H9 (cell line): ENCODE measurements around the gene WNT5B. TPM values are rescaled to one million over a fixed set of nuclear protein-coding genes. Genes with fewer than 3 reads are reported as not detected.

ENCODE experiments used
- DNase-seq: peaks from one replicate; pipeline ENCODE4 v3.0.0-alpha.2; 2017
- H2AFZ ChIP-seq: one replicate; pipeline ENCODE4 v1.6.1; 2013; ENCODE audit warnings: mild to moderate bottlenecking, low read length, control low read depth, moderate library complexity
- H2AK5ac ChIP-seq: 2 replicates; pipeline ENCODE4 v1.6.1; 2013; ENCODE audit warnings: low read length, control low read depth, mixed read lengths; ENCODE audit not compliant: insufficient read length
- H2BK120ac ChIP-seq: one replicate; pipeline ENCODE4 v1.6.1; 2013; ENCODE audit warnings: low read depth, mild to moderate bottlenecking, low read length, control low read depth, inconsistent platforms; ENCODE audit not compliant: poor library complexity, severe bottlenecking
- H2BK12ac ChIP-seq: 2 replicates; pipeline ENCODE4 v1.6.1; 2013; ENCODE audit warnings: low read length, control low read depth, mixed read lengths, low read depth; ENCODE audit not compliant: insufficient read length
- H2BK15ac ChIP-seq: 2 replicates; pipeline ENCODE4 v1.6.1; 2013; ENCODE audit warnings: low read depth, low read length, control low read depth
- H2BK20ac ChIP-seq: one replicate; pipeline ENCODE4 v1.6.1; 2013; ENCODE audit warnings: low read depth, mild to moderate bottlenecking, low read length, control low read depth, inconsistent platforms; ENCODE audit not compliant: poor library complexity, severe bottlenecking
- H2BK5ac ChIP-seq: 2 replicates; pipeline ENCODE4 v1.6.1; 2013; ENCODE audit warnings: low read length, control low read depth, mixed read lengths; ENCODE audit not compliant: insufficient read length
- H3K14ac ChIP-seq: 2 replicates; pipeline ENCODE4 v1.6.1; 2013; ENCODE audit warnings: low read length, control low read depth; ENCODE audit not compliant: insufficient read depth
- H3K18ac ChIP-seq: 2 replicates; pipeline ENCODE4 v1.6.1; 2013; ENCODE audit warnings: low read depth, mild to moderate bottlenecking, mixed read lengths, low read length, control low read depth; ENCODE audit not compliant: insufficient read length
- H3K23ac ChIP-seq: 2 replicates; pipeline ENCODE4 v1.6.1; 2013; ENCODE audit warnings: low read length, control low read depth, mixed read lengths, low read depth; ENCODE audit not compliant: insufficient read length
- H3K23me2 ChIP-seq: 2 replicates; pipeline ENCODE4 v1.6.1; 2013; ENCODE audit warnings: low read depth, mild to moderate bottlenecking, mixed read lengths, low read length, control low read depth; ENCODE audit not compliant: insufficient read length, poor library complexity, severe bottlenecking
- H3K27ac ChIP-seq: 2 replicates; pipeline ENCODE4 v1.5.1; 2013; ENCODE audit warnings: low read length, control low read depth, mixed read lengths, low read depth; ENCODE audit not compliant: insufficient read length
- H3K27me3 ChIP-seq: 2 replicates; pipeline ENCODE4 v1.6.1; 2013; ENCODE audit warnings: low read length, control low read depth, inconsistent platforms; ENCODE audit not compliant: insufficient read depth
- H3K4ac ChIP-seq: 2 replicates; pipeline ENCODE4 v1.6.1; 2013; ENCODE audit warnings: low read depth, mild to moderate bottlenecking, control low read depth, inconsistent platforms, low read length, moderate library complexity
- H3K4me1 ChIP-seq: 2 replicates; pipeline ENCODE4 v1.6.1; 2013; ENCODE audit warnings: low read length, control low read depth, inconsistent platforms; ENCODE audit not compliant: insufficient read depth
- H3K4me2 ChIP-seq: 2 replicates; pipeline ENCODE4 v1.6.1; 2013; ENCODE audit warnings: low read length, control low read depth, mixed read lengths; ENCODE audit not compliant: insufficient read length, insufficient read depth
- H3K56ac ChIP-seq: 2 replicates; pipeline ENCODE4 v1.6.1; 2013; ENCODE audit warnings: low read depth, mild to moderate bottlenecking, mixed read lengths, low read length, control low read depth; ENCODE audit not compliant: insufficient read length
- H3K79me1 ChIP-seq: 2 replicates; pipeline ENCODE4 v1.6.1; 2013; ENCODE audit warnings: low read depth, mild to moderate bottlenecking, moderate library complexity, low read length, control low read depth, inconsistent platforms; ENCODE audit not compliant: insufficient read depth, poor library complexity, severe bottlenecking
- H3K79me2 ChIP-seq: 2 replicates; pipeline ENCODE4 v1.6.1; 2013; ENCODE audit warnings: low read length, control low read depth, inconsistent platforms; ENCODE audit not compliant: insufficient read depth
- H3K9ac ChIP-seq: 2 replicates; pipeline ENCODE4 v1.6.1; 2013; ENCODE audit warnings: low read length, control low read depth, mixed read lengths; ENCODE audit not compliant: insufficient read length; ENCODE audit errors: extremely low read depth
- H3K9me3 ChIP-seq: one replicate; pipeline ENCODE4 v1.6.1; 2013; ENCODE audit warnings: low read depth, low read length, inconsistent platforms; ENCODE audit not compliant: control insufficient read depth
- H3T11ph ChIP-seq: one replicate; pipeline ENCODE4 v1.6.1; 2013; ENCODE audit warnings: mild to moderate bottlenecking, low read length, control low read depth, inconsistent platforms
- H4K20me1 ChIP-seq: one replicate; pipeline ENCODE4 v1.6.1; 2013; ENCODE audit not compliant: control insufficient read depth, insufficient read length, insufficient read depth
- H4K5ac ChIP-seq: 2 replicates; pipeline ENCODE4 v1.6.1; 2013; ENCODE audit warnings: low read depth, mild to moderate bottlenecking, mixed read lengths, low read length, control low read depth; ENCODE audit not compliant: insufficient read length
- H4K8ac ChIP-seq: replicated peaks from 2 replicates; pipeline ENCODE4 v1.6.1; 2013; ENCODE audit warnings: low read length, control low read depth, mixed read lengths, low read depth; ENCODE audit not compliant: insufficient read length
- H4K91ac ChIP-seq: 2 replicates; pipeline ENCODE4 v1.6.1; 2013; ENCODE audit warnings: low read depth, mild to moderate bottlenecking, moderate library complexity, mixed read lengths, low read length, control low read depth; ENCODE audit not compliant: insufficient read length
- H3K27ac Mint-ChIP-seq, 3 experiments: 2 replicates in 2 of 3; 3 replicates in 1 of 3; pipeline ENCODE4 v1.8.0; 2020 to 2021; ENCODE audit warnings: mixed read lengths in 3 of 3, mild to moderate bottlenecking in 1 of 3, moderate library complexity in 1 of 3
- H3K27me3 Mint-ChIP-seq: 2 replicates; pipeline ENCODE4 v1.8.0; 2021; ENCODE audit warnings: low read depth, mild to moderate bottlenecking, moderate library complexity, mixed read lengths
- H3K36me3 Mint-ChIP-seq, 3 experiments: 2 replicates in 2 of 3; 3 replicates in 1 of 3; pipeline ENCODE4 v1.8.0; 2020 to 2021; ENCODE audit warnings: low read depth in 3 of 3, mixed read lengths in 3 of 3; ENCODE audit not compliant: insufficient read depth in 1 of 3
- H3K4me1 Mint-ChIP-seq, 2 experiments: 2 replicates each; pipeline ENCODE4 v1.8.0; 2020; ENCODE audit warnings: mixed read lengths in 2 of 2
- H3K4me3 Mint-ChIP-seq, 2 experiments: 2 replicates in 1 of 2; 3 replicates in 1 of 2; pipeline ENCODE4 v1.8.0; 2020 to 2021; ENCODE audit warnings: mild to moderate bottlenecking in 2 of 2, mixed read lengths in 2 of 2, moderate library complexity in 1 of 2
- H3K9me3 Mint-ChIP-seq, 2 experiments: 2 replicates in 1 of 2; 3 replicates in 1 of 2; pipeline ENCODE4 v1.8.0; 2020; ENCODE audit warnings: mild to moderate bottlenecking in 2 of 2, mixed read lengths in 2 of 2, moderate library complexity in 1 of 2
- CTCF ChIP-seq: fragments of 200-600 bp; sonication (generic); conservative IDR thresholded peaks from 3 replicates; pipeline ENCODE4 v1.8.0; 2021; ENCODE audit warnings: antibody characterized with exemption, mild to moderate bottlenecking
- WGBS: extraction: QIAGEN DNeasy Blood & Tissue Kit; methylation state at CpG from one replicate; pipeline ENCODE4 v1.1.7; 2013; ENCODE audit warnings: missing lambda C conversion rate, low lambda C conversion rate, mixed read lengths; ENCODE audit not compliant: insufficient read length; ENCODE audit errors: extremely low coverage; 5-methylcytosine and 5-hydroxymethylcytosine counted together
- total RNA-seq: library from RNA; stranded (reverse); gene quantifications from 2 replicates; pipeline ENCODE4 v1.2.1, GENCODE V29; 2021

Gene WNT5B
- total RNA-seq, 1 experiment from 2014 or later: 1.5 TPM

DNA sequence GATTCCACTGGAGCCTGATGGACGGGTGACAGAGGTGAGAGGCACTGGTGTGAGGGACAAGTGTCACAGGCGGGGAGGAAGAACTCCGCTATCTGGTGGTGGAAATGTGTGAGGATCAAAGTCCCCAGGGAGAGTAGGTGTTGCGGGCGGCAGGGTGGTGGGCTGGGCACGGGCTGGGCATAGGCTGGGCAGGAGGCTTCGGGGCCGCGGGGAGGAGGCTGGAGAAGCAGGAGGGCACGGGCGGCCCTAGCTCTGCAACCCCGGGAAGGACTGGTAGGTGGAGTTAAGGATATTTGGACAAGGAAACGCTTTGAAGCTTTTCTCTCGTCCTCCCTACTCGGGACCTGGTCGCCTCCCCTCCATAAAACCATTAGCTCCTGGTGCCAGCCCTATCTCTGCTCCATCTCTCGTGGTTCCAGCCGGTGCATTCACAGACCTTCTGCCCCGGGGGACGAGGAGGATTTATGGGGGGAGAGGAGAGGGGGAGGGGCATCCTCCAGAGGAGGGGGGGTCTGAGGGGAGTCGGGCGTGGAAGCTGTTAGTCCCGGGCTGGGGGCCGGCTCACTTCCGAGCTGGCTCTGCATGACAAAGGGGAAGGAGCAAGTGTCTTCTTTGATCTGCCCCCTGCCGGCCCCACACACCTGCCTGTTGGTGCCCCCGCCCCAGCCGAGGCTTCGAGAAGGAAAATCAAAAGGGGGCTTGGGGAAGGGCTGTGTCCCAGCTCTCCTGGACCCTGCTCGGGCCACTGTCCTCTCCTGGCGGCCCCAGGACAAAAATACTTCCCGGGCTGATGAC is 504 bp downstream of the WNT5B start:
- Histone ChIP-seq H2BK15ac (no peak overlapping the region), H3K27ac (no peak overlapping the region), H3K9ac (no peak overlapping the region), H4K5ac (no peak overlapping the region), H3K79me2 (no peaks in the 10 kb centered on the region), H3K56ac (no peak overlapping the region), H3K9me3 (no peaks in the 10 kb centered on the region), H4K91ac (no peak overlapping the region), H3K18ac (no peak overlapping the region), H3K4ac (no peak overlapping the region), H2AFZ (no peak overlapping the region), H3K79me1 (no peaks in the 10 kb centered on the region), H2BK5ac (no peak overlapping the region), H2AK5ac (no peak overlapping the region), H3K4me2 (peak overlapping the region; percentile 65), H3K23ac (no peak overlapping the region), H3K23me2 (peaks cover 14% of the 10 kb centered on the region), H3K14ac (no peak overlapping the region; the same call in 1 of the 2 replicates), H4K8ac (no peak overlapping the region), H2BK120ac (no peak overlapping the region), H2BK12ac (no peak overlapping the region), H3T11ph (no peak overlapping the region), H2BK20ac (no peak overlapping the region), H3K27me3 (peaks cover 32% of the 10 kb centered on the region; the same call in 1 of the 2 replicates), H4K20me1 (no peaks in the 10 kb centered on the region), H3K4me1 (peaks cover 4% of the 10 kb centered on the region)
- peaks cover 0 to 4% of the 10 kb centered on the region in 2 experiments; a peak in 1 of 5 replicates for H3K9me3 Mint-ChIP-seq
- peak; percentile 36; the same call in 2 of the 3 replicates for TF ChIP-seq CTCF
- H3K27ac Mint-ChIP-seq: no peak overlapping the region; a peak in 1 of 7 replicates
- H3K4me3 Mint-ChIP-seq: peak overlapping the region; percentile 60 to 86
- peaks cover 52 to 63% of the 10 kb centered on the region in 2 experiments for H3K4me1 Mint-ChIP-seq
- WGBS: no CpG with 5 or more reads among the region's 32 CpGs
- H3K27me3 Mint-ChIP-seq: peaks cover 86% of the 10 kb centered on the region
- DNase-seq: peak; percentile 85
- H3K36me3 Mint-ChIP-seq: peaks cover 0 to 1% (median 0%) of the 10 kb centered on the region in 3 experiments; a peak in 1 of 7 replicates
